GM21381 (cell line): Measurements from ENCODE around the gene CLEC16A.

Experiments
- ATAC-seq: cut with Tn5 transposase; IDR thresholded peaks from one replicate; pipeline ENCODE4 v1.9.1; 2021; ENCODE audit warnings: mild to moderate bottlenecking, moderate library complexity; ENCODE audit not compliant: unreplicated experiment

Gene CLEC16A

GRCh38 chr16:11183035-11183812, 238.9 kb downstream of the CLEC16A start:
- peak; percentile 48 for ATAC-seq

DNA sequence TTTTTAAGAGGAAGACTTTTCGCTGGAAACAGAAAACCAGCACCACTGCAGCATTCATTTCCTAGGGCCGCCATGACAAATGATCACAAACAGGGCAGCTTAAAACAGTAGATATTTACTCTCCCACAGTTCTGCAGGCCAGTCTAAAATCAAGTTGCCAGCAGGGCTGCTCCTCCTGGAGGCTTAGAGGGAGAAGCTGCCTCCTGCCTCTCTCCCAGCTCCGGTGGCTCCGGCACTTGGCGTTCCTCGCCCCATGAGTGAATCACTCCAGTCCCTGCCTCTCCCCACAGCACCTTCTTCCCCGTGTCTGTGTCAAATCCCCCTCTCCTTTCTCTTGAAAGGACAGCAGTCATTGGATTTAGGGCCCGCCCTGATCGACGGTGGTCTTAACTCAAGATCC, 239.6 kb downstream of the CLEC16A start:
- ATAC-seq: no peak

DNA sequence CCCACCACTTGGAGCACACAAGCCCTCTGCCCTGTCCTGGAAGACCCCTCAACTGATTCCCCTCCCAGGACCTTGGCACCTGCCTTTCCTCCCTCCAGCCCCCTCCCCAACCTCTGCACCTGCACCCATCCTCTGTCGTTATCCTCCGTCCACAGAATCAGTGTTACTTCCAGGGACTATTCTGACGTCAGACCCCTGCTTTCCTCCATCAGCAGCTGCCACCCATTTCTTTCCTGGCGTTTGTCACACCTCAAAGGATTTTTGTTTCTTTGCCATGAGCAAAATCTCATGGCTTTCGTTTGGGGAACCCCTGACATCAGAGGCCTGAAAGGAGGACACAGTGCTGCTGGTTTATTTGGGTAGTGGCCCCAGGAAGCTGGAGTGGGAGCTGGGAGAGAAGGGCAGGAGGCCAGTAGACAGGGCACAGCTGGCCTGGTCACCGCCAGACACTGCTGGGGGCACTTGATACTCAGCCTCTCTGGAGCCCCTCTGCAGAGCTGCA, 243.2 kb downstream of the CLEC16A start:
- no peak for ATAC-seq

GRCh38 chr16:11188801-11189740, 244.7 kb downstream of the CLEC16A start:
- no peak for ATAC-seq

GRCh38 chr16:11190588-11191560, 246.5 kb downstream of the CLEC16A start:
- ATAC-seq: no peak

DNA sequence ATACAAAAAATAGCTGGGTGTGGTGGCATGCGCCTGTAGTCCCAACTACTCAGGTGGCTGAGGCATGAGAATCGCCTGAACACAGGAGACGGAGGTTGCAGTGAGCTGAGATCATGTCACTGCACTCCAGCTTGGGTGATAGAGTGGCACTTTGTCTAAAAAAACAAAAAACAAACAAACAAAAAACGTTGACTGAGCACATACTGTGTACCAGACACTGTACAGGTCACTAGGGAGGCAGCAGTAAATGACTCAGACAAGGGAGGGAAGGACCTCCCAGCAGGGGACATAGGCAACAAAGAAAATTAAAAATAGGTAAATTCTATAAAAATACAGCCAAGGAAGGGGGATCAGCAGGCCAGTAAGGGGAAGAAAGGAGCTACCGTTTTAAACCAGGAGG, 247.3 kb downstream of the CLEC16A start:
- ATAC-seq: no peak

DNA sequence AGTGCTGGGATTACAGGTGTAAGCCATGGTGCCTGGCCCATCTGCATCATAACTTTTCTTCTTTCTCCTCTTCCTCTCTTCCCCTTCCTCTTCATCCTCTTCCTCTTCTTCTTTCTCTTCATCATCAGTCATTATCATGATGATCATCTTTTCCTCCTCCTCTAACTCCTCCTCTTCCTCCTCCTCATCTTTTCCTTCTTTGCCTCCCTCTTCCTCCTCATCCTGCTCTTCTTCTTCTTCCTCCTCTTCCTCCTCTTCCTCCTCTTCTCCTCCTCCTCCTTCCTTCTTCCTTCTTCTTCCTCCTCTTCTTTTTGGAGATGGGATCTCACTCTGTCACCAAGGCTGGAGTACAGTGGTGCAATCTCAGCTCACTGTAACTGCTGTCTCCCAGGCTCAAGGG, 249.1 kb downstream of the CLEC16A start:
- no peak for ATAC-seq

- no peak for ATAC-seq
Observed at GRCh38 chr16:11194913-11195312, 250.5 kb downstream of the CLEC16A start.

- no peak for ATAC-seq
Observed at GRCh38 chr16:11196286-11196828, 252.0 kb downstream of the CLEC16A start.

DNA sequence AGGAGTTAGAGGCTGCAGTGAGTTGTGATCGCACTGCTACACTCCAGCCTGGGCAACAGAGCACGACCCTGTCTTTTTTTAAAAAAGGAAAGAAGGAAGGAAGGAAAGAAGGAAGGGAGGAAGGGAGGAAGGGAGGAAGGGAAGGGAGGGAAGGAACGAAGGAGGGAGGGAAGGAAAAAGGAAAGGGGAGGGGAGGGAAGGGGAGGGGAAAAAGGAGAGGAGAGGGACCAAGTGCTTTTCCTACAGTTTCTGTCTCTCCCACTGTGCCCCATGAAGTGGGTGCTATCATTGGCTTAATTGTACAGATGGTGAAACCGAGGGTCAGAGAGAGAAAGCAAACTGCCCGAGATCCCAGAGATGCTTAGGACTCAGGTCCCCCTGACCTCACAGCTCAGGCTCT, 254.0 kb downstream of the CLEC16A start:
- no peak for ATAC-seq

DNA sequence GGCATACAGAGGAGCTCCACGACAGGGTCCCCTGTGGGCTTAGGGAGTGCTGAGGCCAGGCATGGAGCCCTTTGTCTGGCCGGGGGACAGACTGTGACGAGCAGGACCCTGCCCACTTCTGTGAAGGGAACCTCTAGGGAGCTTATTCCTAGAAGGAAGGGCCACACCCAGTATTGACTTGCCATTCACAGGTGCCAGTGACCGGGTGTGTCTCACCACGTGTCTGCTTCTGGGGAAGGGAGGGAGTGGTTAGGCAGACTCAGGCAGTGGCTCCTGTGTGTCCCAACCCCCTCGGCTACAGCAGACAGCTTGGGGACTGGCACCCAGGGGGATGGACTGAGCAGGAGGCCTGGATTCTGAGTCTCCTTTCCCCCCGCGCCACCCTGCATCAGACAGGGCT, 254.5 kb downstream of the CLEC16A start:
- no peak for ATAC-seq

DNA sequence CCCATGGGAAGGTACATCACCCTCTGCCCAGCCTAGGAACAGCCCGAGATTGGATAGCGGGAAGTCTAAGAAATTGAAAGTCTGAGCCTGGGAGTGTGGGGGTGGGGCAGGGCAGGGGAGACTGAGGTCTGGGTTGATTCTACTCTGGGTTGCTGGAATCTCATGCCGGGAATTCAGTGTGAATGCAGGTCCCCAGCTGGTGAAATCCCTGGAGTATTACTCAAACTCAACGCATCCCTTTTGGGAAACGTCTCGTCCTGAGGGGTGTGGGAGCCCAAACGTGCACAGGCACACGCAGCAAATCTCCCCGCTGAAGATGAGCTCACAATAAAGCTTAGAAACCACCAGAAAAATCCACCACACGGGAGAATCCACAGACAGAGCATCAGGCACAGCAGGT, 256.2 kb downstream of the CLEC16A start:
- ATAC-seq: no peak

- no peak for ATAC-seq
Observed at GRCh38 chr16:11201498-11202259, 257.3 kb downstream of the CLEC16A start.

DNA sequence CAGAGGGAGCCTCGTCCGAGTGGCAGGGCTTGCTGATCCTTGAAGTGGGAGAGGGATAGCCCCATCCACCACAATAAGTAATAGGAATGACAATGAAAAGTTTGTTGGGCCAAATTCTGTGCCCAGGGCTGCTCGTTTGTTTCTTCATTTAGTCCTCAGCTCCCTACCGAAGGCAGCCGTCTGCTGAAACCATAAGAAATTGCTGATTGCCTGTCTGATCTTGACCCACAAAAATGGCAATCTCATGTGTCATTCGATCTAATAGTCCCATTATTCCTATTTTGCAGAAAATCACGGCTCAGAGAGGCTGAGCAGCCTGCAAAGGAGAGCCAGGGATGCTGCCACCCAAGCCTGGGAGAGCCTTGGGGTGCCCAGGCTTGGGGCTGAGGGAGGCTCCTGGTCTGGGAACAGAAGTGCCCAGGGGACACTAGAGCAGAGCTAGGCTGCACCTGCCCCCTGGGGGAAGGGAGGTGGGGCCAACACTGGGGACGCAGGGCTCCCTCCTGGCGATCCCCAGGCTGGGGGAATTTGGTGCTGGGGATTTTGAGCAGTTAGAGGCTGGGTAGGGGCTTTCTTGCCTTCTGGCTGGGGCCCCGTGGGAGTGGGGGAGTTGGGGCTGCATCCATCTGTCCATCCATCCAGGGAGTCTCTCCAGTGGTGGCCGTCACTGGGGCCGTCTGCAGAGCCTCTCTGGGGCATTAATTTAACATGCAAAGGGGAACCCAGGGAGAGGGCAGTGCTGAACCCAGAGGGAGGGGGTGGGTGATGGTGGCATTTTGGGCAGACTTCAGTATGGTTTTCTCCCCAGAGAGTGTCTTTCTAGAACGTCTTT, 258.1 kb downstream of the CLEC16A start:
- peak; percentile 48 for ATAC-seq

DNA sequence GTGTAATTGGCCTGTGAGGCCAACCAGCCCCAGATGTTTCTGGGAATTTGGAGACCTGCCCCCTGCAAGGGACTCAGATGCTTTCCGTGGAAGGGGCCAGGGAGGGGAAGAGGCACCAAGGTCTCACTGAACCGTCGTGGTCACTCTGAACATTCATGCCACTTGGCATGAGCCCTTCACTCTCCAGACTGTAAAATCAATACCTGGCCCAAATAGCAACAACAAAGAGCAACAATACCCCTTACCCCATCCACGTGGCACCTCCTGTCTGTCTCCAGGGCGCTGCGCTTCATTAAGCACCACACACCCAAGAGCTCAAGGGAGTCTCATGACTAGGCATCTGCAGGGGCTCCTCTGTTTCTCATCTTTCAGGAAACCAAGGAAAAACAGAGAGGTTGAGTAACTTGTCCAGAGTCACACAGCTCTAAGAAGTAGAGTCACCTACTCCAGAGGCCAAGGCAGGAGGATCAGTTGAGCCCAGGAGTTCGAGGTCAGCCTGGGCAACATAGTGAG, 258.8 kb downstream of the CLEC16A start:
- no peak for ATAC-seq

DNA sequence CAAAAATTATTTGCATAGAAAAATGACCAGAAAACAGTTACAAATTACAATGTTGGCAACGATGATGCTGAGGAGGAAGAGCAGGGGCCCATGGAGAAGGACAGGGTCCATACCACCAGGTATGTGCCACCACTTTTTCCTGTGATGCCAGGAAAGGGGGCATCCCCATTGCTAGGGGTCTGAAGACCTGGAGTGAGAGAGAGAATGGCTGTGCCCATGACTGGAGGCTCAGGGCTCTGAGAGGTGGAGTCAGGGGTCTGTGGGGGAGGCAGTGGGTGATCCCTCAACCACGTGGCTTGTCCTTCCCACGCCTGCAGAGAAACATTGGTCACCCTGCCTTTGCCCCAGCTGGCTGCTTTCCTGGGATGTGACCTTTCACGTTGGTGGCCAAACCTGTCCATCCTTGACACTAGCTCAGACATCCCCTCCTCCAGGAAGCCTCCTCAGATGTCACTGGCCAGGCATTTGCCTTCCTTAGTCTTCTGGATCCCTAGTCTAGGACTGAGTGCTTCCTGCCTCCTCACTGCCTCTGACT, 260.2 kb downstream of the CLEC16A start:
- no peak for ATAC-seq

GRCh38 chr16:11205065-11205699, 260.8 kb downstream of the CLEC16A start:
- ATAC-seq: no peak
